ENCODE results near the gene APAF1.
"Not testable (repeated sequence)": the region's sequence is repeated elsewhere in the genome, so short reads cannot be mapped to it uniquely, and the experiment has no call there.

APAF1 gene

GRCh38 chr12:98644712-98645571 is at the start of gene APAF1, which contains the start of gene IKBIP:
Gene APAF1, plus strand, starts transcription at chr12:98645290. Its CDS starts 3,070 bp downstream, at chr12:98648360.
Gene IKBIP, minus strand, starts transcription at chr12:98644788. Its CDS starts 87 bp downstream, at chr12:98644701.
- DNase-seq (ENCODE audit: low read depth in 2 of 2) = peak; percentile 95

DNA sequence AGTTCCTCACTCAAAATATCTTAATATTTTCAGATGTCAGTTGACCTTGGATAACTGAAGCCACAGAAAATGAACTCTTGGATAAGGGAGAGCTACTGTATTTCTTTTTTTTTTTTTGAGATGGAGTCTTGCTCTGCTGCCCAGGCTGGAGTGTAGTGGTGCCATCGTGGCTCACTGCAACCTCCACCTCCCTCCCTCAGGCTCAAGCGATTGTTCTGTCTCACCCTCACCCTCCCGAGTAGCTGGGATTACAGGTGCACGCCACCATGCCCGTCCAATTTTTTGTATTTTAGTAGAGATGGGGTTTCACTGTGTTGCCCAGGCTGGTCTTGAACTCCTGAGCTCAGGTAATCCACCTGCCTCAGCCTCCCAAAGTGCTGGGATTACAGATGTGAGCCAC is 47.8 kb upstream of the APAF1 start:
- not testable (repeated sequence) for DNase-seq (ENCODE audit: low read depth in 2 of 2)

DNA sequence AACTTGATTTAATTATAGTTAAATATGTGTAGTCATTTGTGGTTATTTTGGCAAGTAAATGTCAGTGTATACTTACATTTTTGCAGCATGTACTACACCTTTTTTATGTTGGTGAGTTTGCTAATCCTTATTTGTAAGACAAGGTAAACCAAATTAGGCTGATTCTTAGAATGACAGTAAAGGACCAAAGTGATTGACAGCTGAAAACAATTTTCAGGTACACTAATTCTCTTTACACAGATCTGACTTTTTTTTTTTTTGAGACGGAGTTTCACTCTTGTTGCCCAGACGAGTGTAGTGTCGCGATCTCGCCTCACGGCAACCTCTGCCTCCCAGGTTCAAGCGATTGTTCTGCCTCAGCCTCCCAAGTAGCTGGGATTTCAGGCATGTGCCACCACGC is 43.2 kb upstream of the APAF1 start:
- no peak for DNase-seq (ENCODE audit: low read depth in 2 of 2)

DNA sequence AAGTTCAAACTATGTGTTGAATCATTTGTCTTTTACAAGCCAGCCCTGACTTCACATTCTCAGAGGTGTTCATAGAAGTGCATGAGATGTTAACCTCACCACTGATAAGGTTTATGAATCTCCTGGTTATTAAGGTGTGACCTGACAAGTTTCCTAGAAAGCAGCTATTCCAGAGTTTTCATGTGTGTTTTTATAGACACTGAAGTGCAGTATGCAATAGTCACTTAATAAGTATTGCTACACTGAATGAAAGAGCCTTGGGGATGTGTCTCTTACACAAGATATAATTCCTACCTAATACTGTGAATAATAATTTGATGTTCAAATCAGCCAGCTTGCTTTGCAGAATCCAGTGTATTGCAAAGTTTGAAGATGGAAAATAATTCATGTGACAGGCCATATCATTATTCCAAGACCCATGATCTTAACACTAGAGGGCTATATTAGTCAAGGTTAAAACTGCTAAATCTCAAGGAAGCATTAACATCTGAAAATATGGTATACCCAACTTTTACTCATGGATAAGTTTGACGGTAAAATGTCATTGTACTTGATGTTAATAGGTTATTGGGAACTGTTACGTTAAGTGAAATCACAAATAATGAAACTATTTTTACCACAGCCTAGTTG is 38.6 kb upstream of the APAF1 start:
- DNase-seq (ENCODE audit: low read depth in 2 of 2) = no peak

DNA sequence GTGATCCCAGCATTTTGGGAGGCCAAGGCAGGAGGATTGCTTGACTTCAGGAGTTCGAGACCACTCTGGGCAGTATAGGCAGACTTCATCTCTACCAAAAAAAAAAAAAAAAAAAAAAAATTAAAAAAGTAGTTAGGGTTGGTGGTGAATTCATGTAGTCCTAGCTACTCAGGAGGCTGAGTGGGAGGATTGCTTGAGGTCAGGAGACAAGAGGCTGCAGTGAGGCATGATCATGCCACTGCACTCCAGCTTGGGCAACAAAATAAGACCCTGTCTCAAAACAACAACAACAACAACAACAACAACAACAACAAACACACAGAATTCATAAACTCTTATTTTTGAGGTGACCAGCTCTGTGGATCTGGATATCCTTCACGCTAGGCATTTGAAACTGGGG is 34.5 kb upstream of the APAF1 start:
- no peak for DNase-seq (ENCODE audit: low read depth in 2 of 2)

- no peak for DNase-seq (ENCODE audit: low read depth in 2 of 2)
Observed at GRCh38 chr12:98612696-98613334, 32.3 kb upstream of the APAF1 start.

- no peak for DNase-seq (ENCODE audit: low read depth in 2 of 2)
Observed at GRCh38 chr12:98618952-98619351, 26.1 kb upstream of the APAF1 start.

DNA sequence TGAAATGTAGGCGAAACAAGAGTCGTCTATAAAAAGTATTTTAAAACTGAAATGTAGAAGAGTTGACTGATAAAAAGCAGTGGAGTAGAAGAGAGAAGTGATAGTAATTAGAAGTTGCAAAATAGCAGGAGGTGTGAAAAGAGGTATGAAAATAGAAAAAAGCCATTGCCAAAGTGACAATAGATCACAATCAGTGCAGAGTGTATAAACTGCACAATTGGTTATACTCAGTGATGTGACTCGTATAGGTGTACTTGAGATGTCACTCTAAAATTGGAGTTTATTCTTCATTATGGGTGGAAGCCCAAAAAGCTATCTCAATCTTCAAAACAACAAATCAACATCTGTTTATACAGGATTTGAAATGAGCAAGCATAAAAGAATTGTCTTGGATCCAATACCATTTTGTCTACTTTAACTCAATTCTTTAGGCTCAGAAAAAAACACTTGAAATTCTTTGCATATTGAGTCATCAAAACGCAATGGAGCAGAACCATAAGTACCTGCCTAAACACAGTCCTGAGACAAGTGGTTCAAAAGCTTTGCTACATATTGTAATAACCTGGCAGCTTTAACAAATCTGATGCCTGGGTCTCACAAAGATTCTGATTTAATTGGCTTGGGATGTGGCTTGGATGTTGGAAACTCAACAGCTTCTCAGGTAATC is 9.3 kb upstream of the APAF1 start:
- no peak for DNase-seq (ENCODE audit: low read depth in 2 of 2)

DNA sequence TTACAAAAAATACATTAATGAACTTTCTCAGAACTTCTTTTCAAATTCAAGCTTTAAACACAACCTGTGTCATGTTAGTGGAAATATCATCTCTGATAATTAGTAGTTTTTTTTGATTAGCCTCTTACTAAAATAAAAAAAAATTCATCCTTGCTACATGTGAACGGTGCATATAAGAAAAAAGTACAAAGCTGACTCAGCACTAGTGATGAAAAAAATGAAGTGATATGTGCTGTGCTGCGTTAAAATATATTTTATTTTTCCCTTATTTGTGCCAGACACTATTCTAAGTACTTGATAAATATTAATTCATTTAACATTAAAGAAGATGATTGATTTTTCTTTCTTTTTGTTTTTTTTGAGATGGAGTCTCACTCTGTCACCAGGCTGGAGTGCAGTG is 8.0 kb upstream of the APAF1 start:
- DNase-seq (ENCODE audit: low read depth in 2 of 2) = no peak

GRCh38 chr12:98638009-98638408 is 7.1 kb upstream of the APAF1 start:
- DNase-seq (ENCODE audit: low read depth in 2 of 2) = no peak

DNA sequence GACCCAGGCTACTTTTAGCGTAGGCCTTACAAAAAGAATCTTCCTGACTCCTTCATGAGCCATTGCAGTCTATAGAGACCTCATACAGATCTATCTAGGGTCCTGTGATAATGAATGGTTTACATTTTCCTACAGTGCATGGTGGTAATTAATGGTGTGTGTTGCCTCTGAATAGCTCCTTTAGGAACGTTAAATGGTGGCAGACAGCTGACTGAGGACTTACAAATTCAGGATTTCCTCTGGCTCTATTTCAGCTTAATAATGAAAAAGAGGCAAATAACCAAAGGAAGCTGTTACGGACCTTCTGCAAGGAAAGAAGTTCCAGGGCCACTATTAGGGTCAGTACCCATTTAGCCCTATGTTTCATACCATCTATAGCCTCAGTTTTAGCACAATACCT is 5.6 kb upstream of the APAF1 start:
- no peak for DNase-seq (ENCODE audit: low read depth in 2 of 2)

- DNase-seq (ENCODE audit: low read depth in 2 of 2) = not testable (repeated sequence)
Observed at GRCh38 chr12:98642801-98643200, 2.3 kb upstream of the APAF1 start.

GRCh38 chr12:98644433-98644711 is 718 bp upstream of the APAF1 start:
- DNase-seq (ENCODE audit: low read depth in 2 of 2) = no peak

DNA sequence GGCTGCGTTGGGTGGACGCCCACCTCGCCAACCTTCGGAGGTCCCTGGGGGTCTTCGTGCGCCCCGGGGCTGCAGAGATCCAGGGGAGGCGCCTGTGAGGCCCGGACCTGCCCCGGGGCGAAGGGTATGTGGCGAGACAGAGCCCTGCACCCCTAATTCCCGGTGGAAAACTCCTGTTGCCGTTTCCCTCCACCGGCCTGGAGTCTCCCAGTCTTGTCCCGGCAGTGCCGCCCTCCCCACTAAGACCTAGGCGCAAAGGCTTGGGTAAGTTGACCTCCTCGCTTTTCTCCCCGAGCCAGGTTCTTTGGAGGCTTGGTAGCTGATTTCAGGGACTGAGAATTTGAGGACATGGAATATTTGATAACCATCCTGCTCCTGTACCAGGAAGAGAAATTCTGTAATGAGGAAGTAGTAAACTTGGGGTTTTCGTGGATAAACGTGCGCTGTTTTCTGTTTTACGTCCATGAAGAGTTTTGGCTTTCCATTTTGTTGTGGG is 530 bp downstream of the APAF1 start:
- DNase-seq (ENCODE audit: low read depth in 2 of 2) = peak in 1 of 2 donors; percentile 5

GRCh38 chr12:98646294-98647090 is 1.4 kb downstream of the APAF1 start:
- no peak for DNase-seq (ENCODE audit: low read depth in 2 of 2)

DNA sequence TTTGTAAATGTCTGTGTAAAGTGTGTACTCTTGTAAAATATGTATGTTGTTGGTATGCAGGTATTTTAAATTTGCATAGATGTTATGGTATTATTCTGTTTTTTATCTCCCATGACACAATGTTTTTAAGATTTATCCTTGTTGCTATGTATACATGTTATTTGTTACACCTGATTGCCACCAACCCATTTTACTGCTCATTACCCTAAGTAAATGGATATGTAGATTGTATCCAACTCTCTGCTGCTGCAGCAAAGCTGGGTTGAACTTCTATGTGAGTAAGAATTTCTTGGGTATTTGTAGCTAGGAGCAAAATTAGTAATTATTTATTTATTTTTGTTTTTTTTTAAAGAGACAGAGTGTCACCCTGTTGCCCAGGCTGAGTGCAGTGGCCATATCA is 6.2 kb downstream of the APAF1 start:
- DNase-seq (ENCODE audit: low read depth in 2 of 2) = no peak

DNA sequence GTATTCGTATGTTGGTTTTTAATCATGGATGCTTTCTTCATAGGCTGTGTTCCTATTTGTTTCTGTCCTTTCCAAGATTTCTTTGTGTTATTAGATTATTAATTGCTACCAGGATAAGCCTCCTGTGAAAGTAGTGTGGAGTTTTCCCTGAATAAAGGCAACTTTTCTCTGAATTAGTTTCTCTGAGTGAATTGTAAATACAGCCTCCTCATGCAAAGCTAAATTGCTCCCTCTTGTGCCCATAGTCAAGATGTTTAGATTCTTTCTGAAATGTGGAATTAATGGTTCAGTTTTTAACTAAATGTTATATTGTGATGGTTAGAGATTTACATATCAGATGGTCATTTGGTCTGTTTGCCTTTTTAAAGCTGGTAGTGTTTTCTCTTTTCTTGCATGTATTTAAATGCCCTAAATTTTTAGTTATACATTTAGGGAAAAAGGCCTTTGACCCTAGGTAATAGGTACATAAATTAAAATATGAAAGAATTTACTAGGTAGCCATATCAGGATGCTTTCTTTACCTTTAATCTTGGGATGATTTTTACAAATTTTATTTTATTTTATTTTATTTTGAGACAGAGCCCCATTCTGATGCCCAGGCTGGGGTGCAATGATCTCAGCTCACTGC is 8.9 kb downstream of the APAF1 start:
- DNase-seq (ENCODE audit: low read depth in 2 of 2) = no peak

DNA sequence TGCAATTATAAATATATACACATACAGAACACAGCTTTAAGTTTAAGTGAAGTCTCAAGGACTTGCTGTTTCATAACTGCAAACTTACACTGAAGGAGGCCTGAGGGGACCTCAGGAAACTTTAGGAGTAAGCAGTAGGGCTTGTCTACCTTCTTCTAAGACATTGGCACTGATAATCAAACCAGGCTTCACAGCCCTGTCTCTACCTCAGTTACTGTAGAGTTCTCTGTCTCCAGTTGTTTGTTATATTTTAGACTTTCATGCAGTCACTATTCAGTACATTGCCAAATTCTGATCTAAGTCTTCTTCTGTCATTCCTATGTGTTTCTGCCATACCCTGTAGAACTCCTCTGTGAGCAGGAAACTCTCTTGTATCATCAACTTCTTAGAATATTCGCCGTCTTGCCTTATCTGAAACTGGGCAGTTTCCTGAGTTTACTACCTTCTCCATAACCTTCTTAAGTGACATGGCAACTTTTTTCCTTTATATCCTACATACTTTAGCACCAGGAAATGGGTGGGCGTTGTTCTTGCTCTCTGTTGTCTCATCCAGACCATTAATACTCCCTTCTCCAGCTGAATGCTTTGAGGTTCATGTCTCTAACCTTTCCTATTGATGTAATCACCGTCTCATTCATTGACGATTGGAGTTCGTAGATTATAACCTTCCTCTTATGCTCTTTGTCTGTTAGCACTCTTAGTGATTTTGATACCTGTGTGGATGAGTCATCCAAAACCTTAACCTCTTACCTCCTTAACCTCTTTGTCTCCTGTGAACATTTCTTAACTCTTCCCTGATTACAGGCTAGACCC is 11.4 kb downstream of the APAF1 start:
- DNase-seq (ENCODE audit: low read depth in 2 of 2) = no peak

- DNase-seq (ENCODE audit: low read depth in 2 of 2) = no peak
Observed at GRCh38 chr12:98660521-98660920, 15.4 kb downstream of the APAF1 start.

GRCh38 chr12:98669751-98670150 is 24.7 kb downstream of the APAF1 start:
- DNase-seq (ENCODE audit: low read depth in 2 of 2) = no peak
